GM11168 (cell line): ENCODE measurements around the gene VPS8.

ENCODE experiments used
- in situ Hi-C: fragments of 300-500 bp; cut with MboI; formaldehyde crosslinking; loops from one replicate; pipeline ENCODE4 v1.12.0; 2022; ENCODE audit warnings: low sequenced_read_pairs; ENCODE audit not compliant: unreplicated experiment

VPS8 gene

DNA sequence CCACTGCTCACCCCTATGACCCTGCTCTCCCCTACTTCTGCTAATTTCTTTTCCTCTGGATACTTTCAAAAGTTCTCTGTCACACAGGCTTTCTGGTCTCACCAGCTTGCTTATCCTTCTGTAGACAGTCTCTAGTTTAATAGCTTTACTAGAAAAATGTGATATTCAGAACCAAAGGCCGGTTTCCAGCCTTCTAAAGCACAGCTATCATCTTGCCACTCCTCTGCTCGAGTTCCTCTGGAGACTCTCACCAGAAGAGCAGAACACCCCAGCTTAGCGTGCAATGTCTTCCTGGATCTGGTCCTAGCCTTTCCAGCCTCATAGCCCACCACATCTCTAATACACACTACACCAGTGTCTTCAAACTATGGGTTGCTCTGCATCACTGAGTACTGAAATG is 1.8 kb upstream of the VPS8 start:
- in situ Hi-C loops, result no loop called here

DNA sequence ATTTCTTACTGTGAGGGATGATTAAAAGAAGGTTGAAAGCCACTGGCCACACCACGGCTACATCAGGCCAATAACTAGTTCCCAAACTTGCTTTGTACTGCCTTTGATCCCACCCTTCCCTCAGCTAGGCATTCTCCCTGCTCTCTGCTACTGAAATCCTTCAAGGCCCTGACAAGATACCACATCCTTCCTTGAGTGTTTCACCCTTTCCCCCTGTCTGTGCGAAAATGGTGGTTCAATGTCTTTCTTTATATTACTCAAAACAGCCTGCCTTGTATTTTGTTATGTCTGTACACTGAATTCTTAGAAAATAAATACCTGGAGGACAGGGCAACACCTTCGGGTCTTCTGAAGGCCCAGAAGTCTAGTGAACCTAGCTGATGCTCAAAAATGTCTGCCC is 932 bp upstream of the VPS8 start:
- in situ Hi-C loops, result no loop called here

DNA sequence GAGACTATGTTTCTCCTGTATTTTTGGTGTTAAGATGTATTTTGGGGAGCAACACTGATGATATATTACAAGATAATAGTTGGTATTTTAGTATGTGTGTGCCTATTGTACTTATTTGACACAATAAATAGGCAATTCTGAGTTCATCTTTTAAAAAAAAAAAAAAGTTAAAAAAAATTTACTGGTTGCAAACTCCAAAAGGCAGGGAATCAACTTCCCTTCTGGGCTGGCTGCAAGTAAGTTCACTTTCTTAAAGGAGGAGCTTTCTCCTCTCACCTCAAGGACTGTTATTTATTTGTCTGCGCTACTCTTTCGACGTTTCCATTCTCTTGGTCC is 335 bp upstream of the VPS8 start:
- in situ Hi-C loops, result no loop called here

GRCh38 chr3:184812662-184813042 is 686 bp downstream of the VPS8 start:
- in situ Hi-C loops, result no loop called here

DNA sequence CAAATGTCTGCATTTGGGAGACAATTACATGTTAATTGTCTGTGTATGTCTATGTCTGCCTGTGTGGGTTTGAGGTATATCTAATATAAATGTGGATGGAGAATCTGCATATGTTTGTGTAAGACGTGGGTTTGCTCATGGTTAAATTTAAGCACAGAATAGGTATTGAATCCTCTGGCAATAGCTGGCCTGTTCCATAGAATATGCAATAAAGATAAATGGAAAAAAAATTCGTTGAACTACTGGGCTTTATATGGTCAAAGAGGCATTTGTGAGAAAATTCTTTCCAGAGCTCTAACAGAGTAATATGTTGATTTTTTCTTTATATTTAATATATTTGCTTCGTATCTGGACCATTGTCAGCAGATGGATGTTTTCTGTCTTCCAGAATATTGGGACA is 1.4 kb downstream of the VPS8 start:
- in situ Hi-C loops, result no loop called here

- in situ Hi-C loops, result no loop called here
These were observed 2.2 kb downstream of the VPS8 start for GRCh38 chr3:184814214-184814613.

GRCh38 chr3:184815046-184815930 is 3.3 kb downstream of the VPS8 start:
- in situ Hi-C loops, result no loop called here

DNA sequence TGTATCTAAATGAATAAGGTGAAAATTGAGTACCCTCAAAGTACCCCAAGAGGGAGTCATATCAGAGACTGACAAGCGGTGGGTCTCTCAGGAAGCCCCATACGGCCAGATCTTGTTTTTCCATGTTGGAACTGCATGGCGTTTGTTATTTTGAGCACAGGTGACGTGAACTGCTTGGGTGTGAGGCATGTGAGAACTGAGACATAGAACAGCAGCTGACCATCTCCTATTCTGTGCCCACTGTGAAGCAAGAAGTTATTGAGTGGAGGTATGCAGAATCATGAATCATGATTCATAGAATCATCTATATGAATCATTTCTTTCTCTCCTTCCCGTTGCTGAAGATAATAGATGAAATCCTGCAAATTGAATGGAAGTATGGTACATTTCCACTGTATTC is 4.6 kb downstream of the VPS8 start:
- in situ Hi-C loops, result no loop called here

GRCh38 chr3:184820525-184820924 is 8.6 kb downstream of the VPS8 start:
- in situ Hi-C loops, result no loop called here

GRCh38 chr3:184821034-184821433 is 9.1 kb downstream of the VPS8 start:
- in situ Hi-C loops, result no loop called here

GRCh38 chr3:184822081-184822480 is 10.1 kb downstream of the VPS8 start:
- in situ Hi-C loops, result no loop called here

DNA sequence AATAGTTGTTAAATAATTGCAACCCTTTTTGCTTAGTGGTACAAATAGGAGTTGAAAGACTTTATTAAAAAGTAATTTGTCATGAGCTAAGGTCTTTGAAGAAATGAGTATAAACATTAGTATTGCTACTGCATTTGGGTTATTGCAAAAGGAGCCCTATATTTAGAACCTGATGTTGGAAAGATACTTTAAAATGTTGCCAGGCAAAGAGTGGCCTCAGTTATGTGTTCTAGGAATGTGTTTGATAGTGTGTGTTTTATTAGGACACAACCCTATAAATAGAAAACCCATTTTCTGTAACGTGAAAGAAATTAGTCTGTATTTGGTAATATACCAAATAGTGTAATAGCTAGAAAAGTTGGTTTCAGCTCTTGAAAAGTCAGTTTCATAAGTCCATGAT is 10.7 kb downstream of the VPS8 start:
- in situ Hi-C loops, result no loop called here

DNA sequence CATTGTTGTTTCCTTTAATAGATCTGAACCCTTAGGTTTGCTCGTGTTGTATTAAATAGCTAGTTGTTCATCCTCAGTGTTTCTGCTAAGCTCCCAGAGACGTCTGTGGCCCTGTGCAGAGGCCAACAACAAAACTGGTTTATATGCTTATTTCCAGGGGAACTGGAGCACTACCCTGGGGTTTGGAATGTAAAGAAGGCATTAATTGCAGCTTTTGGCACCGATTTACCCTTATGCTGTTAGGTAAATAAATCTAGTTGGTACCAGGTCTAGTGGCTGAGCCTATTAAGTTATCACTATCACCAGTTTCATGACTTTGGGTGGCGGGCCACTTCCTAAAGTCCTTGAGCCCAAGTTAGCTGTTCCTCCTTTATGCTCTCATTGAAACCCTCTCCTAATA is 12.0 kb downstream of the VPS8 start:
- in situ Hi-C loops, result no loop called here

DNA sequence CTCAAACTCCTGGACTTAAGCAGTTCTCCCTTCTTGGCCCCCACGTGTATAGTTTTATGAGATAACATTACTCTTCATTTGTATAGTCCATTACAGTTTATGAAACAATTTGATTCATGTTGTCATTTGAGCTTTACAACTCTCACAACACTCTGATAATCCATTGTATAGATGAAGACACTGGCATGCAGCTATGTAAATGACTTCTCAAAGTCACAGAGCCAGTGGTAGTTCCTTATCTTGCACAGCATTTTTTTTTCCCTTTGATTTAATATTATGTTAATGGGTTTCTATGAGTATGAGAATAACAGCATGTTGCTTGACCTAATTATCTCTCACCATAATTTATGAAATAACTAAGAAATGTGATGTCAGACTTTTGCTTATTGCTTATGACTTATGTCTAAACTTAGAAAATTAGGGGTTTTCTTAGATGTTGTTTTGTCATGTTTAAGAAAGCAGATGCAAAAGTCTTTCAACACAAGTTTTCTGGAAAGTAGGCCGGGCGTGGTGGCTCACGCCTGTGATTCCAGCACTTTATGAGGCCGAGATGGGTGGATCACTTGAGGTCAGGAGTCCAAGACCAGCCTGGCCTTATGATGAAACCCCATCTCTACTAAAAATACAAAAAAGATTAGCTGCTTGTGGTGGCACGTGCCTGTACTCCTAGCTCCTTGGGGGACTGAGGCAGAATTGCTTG is 13.3 kb downstream of the VPS8 start:
- in situ Hi-C loops, result no loop called here

GRCh38 chr3:184827572-184827971 is 15.6 kb downstream of the VPS8 start:
- in situ Hi-C loops, result no loop called here

DNA sequence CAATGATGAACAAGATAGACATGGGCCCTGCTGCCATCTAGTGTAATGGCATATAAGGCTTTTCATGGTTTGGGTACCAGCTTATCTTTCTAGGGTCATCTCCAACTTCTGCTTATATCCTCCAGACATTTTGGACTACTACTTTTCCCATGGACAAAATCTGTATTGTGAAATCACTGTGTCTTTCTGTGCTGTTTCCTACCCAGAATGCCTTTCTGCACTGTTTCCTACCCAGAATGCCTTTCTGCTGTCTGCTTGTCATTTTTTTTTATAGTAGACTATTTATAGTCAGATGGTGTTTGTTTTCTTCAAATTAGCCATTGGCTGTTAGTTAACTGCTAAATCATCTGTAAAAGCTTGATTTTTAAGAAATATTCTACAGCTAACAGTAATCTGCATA is 20.1 kb downstream of the VPS8 start:
- in situ Hi-C loops, result no loop called here

- in situ Hi-C loops, result no loop called here
These were observed 20.9 kb downstream of the VPS8 start for GRCh38 chr3:184832903-184833302.

- in situ Hi-C loops, result no loop called here
These were observed 24.3 kb downstream of the VPS8 start for GRCh38 chr3:184836090-184836822.

GRCh38 chr3:184842433-184842832 is 30.5 kb downstream of the VPS8 start:
- in situ Hi-C loops, result no loop called here

- in situ Hi-C loops, result no loop called here
These were observed 33.9 kb downstream of the VPS8 start for GRCh38 chr3:184845819-184846218.

DNA sequence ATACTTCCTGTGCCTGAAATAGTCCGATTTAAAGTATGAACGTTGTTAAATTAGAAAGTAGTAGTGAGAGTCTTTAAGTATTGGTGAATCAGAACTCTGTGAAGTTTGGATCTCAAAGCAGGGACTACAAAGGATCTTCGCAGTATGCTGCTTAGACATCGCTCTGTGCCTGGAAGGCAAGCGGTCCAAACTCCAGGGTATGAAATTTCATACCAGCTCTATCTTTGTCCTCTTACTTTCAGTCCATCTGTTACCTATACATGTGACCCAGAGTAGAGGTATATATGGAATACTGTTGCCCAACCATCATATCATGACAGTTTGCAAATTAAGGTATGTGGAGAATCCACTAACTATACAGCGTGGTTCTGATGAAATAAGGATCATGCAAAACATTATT is 34.5 kb downstream of the VPS8 start:
- in situ Hi-C loops, result no loop called here
